Measurements from ENCODE around the gene MSANTD3.
"Not testable (repeated sequence)": the region's sequence is repeated elsewhere in the genome, so short reads cannot be mapped to it uniquely, and the experiment has no call there.

The MSANTD3 gene

GRCh38 chr9:100426530-100427365 lies at the start of gene MSANTD3:
Gene MSANTD3 (plus strand): TSS chr9:100427143. CDS start chr9:100441939, 14,796 bp downstream.
- peak; percentile 61 for DNase-seq

- DNase-seq, result no peak
Measured at GRCh38 chr9:100379862-100380261, 47.1 kb upstream of the MSANTD3 start.

GRCh38 chr9:100392989-100393388 lies 34.0 kb upstream of the MSANTD3 start:
- DNase-seq, result not testable (repeated sequence)

- DNase-seq, result no peak
Measured at GRCh38 chr9:100394032-100394695, 32.8 kb upstream of the MSANTD3 start.

- no peak for DNase-seq
Measured at GRCh38 chr9:100394816-100395215, 32.1 kb upstream of the MSANTD3 start.

- DNase-seq, result no peak
Measured at GRCh38 chr9:100396769-100397168, 30.2 kb upstream of the MSANTD3 start.

- no peak for DNase-seq
Measured at GRCh38 chr9:100397529-100398266, 29.2 kb upstream of the MSANTD3 start.

- no peak for DNase-seq
Measured at GRCh38 chr9:100401042-100401441, 25.9 kb upstream of the MSANTD3 start.

GRCh38 chr9:100406962-100407361 lies 20.0 kb upstream of the MSANTD3 start:
- no peak for DNase-seq

- DNase-seq, result no peak
Measured at GRCh38 chr9:100408546-100409175, 18.3 kb upstream of the MSANTD3 start.

GRCh38 chr9:100409176-100409556 lies 17.8 kb upstream of the MSANTD3 start:
- no peak for DNase-seq

- peak; percentile 84 for DNase-seq
Measured at GRCh38 chr9:100411472-100412283, 15.3 kb upstream of the MSANTD3 start.

- DNase-seq, result no peak
Measured at GRCh38 chr9:100413839-100414420, 13.0 kb upstream of the MSANTD3 start.

- DNase-seq, result no peak
Measured at GRCh38 chr9:100417815-100418214, 9.1 kb upstream of the MSANTD3 start.

- no peak for DNase-seq
Measured at GRCh38 chr9:100419166-100419565, 7.8 kb upstream of the MSANTD3 start.

GRCh38 chr9:100421116-100421515 lies 5.8 kb upstream of the MSANTD3 start:
- DNase-seq, result not testable (repeated sequence)

- DNase-seq, result no peak
Measured at GRCh38 chr9:100425758-100426157, 1.2 kb upstream of the MSANTD3 start.

- no peak for DNase-seq
Measured at GRCh38 chr9:100426189-100426529, 784 bp upstream of the MSANTD3 start.

GRCh38 chr9:100427366-100428263 lies 672 bp downstream of the MSANTD3 start:
- peak; percentile 24 for DNase-seq

- DNase-seq, result no peak
Measured at GRCh38 chr9:100428871-100429654, 2.1 kb downstream of the MSANTD3 start.
